Fibroblast of the aortic adventitia (primary cell): ENCODE results near the gene ARHGAP30. TPM values are rescaled to one million over a fixed set of nuclear protein-coding genes. Genes with fewer than 3 reads are reported as not detected.

ENCODE experiments used
- DNase-seq: peaks from one replicate; pipeline ENCODE4 v3.0.0-alpha.2; 2010; ENCODE audit warnings: low read depth
- H3K4me3 ChIP-seq: 2 replicates; pipeline ENCODE4 v1.5.1; 2011; ENCODE audit warnings: low read depth, mild to moderate bottlenecking, control low read depth, low read length, moderate library complexity
- CTCF ChIP-seq: IDR thresholded peaks from 2 replicates; pipeline ENCODE4 v1.5.1; 2011; ENCODE audit warnings: mild to moderate bottlenecking, low read length, control low read depth, inconsistent platforms; ENCODE audit not compliant: insufficient read depth
- total RNA-seq: library from RNA; depleted of rRNA; stranded (reverse); fragments of >200 nt; gene quantifications from 2 replicates; pipeline ENCODE4 v1.2.3, GENCODE V29; 2012; ENCODE audit warnings: low replicate concordance

ARHGAP30 gene
- total RNA-seq, 1 donor: not detected

GRCh38 chr1:161008869-161009510, 60.7 kb downstream of the ARHGAP30 start:
- no peak for TF ChIP-seq CTCF
- H3K4me3 ChIP-seq: no peak overlapping the region
- peak; percentile 67 for DNase-seq

GRCh38 chr1:161007369-161007768, 62.3 kb downstream of the ARHGAP30 start:
- DNase-seq: no peak
- H3K4me3 ChIP-seq: no peak overlapping the region
- TF ChIP-seq CTCF: no peak

GRCh38 chr1:161006563-161006962, 63.1 kb downstream of the ARHGAP30 start:
- no peak for TF ChIP-seq CTCF
- no peak overlapping the region for H3K4me3 ChIP-seq
- DNase-seq: no peak

GRCh38 chr1:161001525-161001924, 68.2 kb downstream of the ARHGAP30 start:
- TF ChIP-seq CTCF: no peak
- no peak for DNase-seq
- H3K4me3 ChIP-seq: no peak overlapping the region

GRCh38 chr1:161000736-161001480, 68.8 kb downstream of the ARHGAP30 start:
- DNase-seq: no peak
- TF ChIP-seq CTCF: no peak
- no peak overlapping the region for H3K4me3 ChIP-seq

- TF ChIP-seq CTCF: no peak
- DNase-seq: no peak
- no peak overlapping the region for H3K4me3 ChIP-seq
These were observed 70.3 kb downstream of the ARHGAP30 start for GRCh38 chr1:160999376-160999775.
